WTC11 (cell line): Measurements from ENCODE around the gene IGFBP4. TPM values are rescaled to one million over a fixed set of nuclear protein-coding genes. Genes with fewer than 3 reads are reported as not detected.

Experiments
- ATAC-seq: fragments of 200-7000 bp; cut with Tn5 transposase; 2 replicates; pipeline ENCODE4 v1.10.0; 2021; ENCODE audit warnings: mild to moderate bottlenecking, moderate library complexity
- CTCF ChIA-PET: fragments of 300-600 bp; sonication (Branson Sonifier 250); formaldehyde crosslinking; loops from one replicate; lab custom pipeline; 2021; ENCODE audit warnings: antibody characterized with exemption; lab: Charles Lee
- POLR2A ChIA-PET: fragments of 350-600 bp; sonication (Branson Sonifier 250); formaldehyde crosslinking; loops from one replicate; lab custom pipeline; 2021; ENCODE audit warnings: antibody characterized with exemption; lab: Charles Lee
- DNase-seq: peaks from one replicate; pipeline ENCODE4 v3.0.0; 2021; ENCODE audit warnings: low spot score
- H3K27ac Mint-ChIP-seq: 2 replicates; pipeline ENCODE4 v1.8.0; 2021; ENCODE audit warnings: mixed read lengths
- H3K27me3 Mint-ChIP-seq: 2 replicates; pipeline ENCODE4 v1.8.0; 2021; ENCODE audit warnings: low read depth, mild to moderate bottlenecking, moderate library complexity, mixed read lengths
- H3K36me3 Mint-ChIP-seq: 2 replicates; pipeline ENCODE4 v1.8.0; 2021; ENCODE audit warnings: mixed read lengths
- H3K4me1 Mint-ChIP-seq: 2 replicates; pipeline ENCODE4 v1.8.0; 2022; ENCODE audit warnings: mixed read lengths
- H3K4me3 Mint-ChIP-seq: 2 replicates; pipeline ENCODE4 v1.8.0; 2021; ENCODE audit warnings: mild to moderate bottlenecking, moderate library complexity, mixed read lengths
- H3K9me3 Mint-ChIP-seq: 2 replicates; pipeline ENCODE4 v1.8.0; 2021; ENCODE audit warnings: mixed read lengths
- E2F5 ChIP-seq: sonication (generic); formaldehyde crosslinking; IDR thresholded peaks from 2 replicates; pipeline ENCODE4 v1.8.1; 2022; ENCODE audit warnings: mild to moderate bottlenecking, moderate library complexity, missing genetic modification reagents
- ERG ChIP-seq: fragments of 250-450 bp; sonication (Bioruptor Pico); IDR thresholded peaks from 2 replicates; pipeline ENCODE4 v1.8.0; 2021; ENCODE audit warnings: mild to moderate bottlenecking
- MAX ChIP-seq: sonication (generic); formaldehyde crosslinking; IDR thresholded peaks from 2 replicates; pipeline ENCODE4 v1.8.0; 2022; ENCODE audit warnings: mild to moderate bottlenecking, missing genetic modification reagents
- MLX ChIP-seq: sonication (generic); formaldehyde crosslinking; IDR thresholded peaks from 2 replicates; pipeline ENCODE4 v1.8.1; 2023; ENCODE audit warnings: mild to moderate bottlenecking, missing genetic modification reagents, moderate library complexity
- NFE2L1 ChIP-seq: sonication (generic); formaldehyde crosslinking; IDR thresholded peaks from 2 replicates; pipeline ENCODE4 v1.8.1; 2023; ENCODE audit warnings: missing genetic modification reagents
- NR2C2 ChIP-seq: sonication (generic); formaldehyde crosslinking; IDR thresholded peaks from 2 replicates; pipeline ENCODE4 v1.8.0; 2022; ENCODE audit warnings: mild to moderate bottlenecking, missing genetic modification reagents
- OVOL2 ChIP-seq: fragments of 250-450 bp; sonication (Bioruptor Pico); IDR thresholded peaks from 2 replicates; pipeline ENCODE4 v1.9.0; 2021; ENCODE audit warnings: mild to moderate bottlenecking, borderline replicate concordance
- SMAD3 ChIP-seq: sonication (generic); formaldehyde crosslinking; IDR thresholded peaks from 2 replicates; pipeline ENCODE4 v1.8.0; 2022; ENCODE audit warnings: missing genetic modification reagents, mild to moderate bottlenecking, borderline replicate concordance
- SP1 ChIP-seq: sonication (generic); formaldehyde crosslinking; conservative IDR thresholded peaks from 2 replicates; pipeline ENCODE4 v1.8.1; 2022; ENCODE audit warnings: missing genetic modification reagents
- TEAD1 ChIP-seq: sonication (generic); formaldehyde crosslinking; IDR thresholded peaks from 2 replicates; pipeline ENCODE4 v1.8.0; 2022; ENCODE audit warnings: mild to moderate bottlenecking, missing genetic modification reagents
- TEAD4 ChIP-seq: sonication (generic); formaldehyde crosslinking; IDR thresholded peaks from 2 replicates; pipeline ENCODE4 v1.8.0; 2022; ENCODE audit warnings: mild to moderate bottlenecking, missing genetic modification reagents
- USF2 ChIP-seq: sonication (generic); formaldehyde crosslinking; IDR thresholded peaks from 2 replicates; pipeline ENCODE4 v1.8.1; 2023; ENCODE audit warnings: mild to moderate bottlenecking, missing genetic modification reagents, moderate library complexity
- ZNF232 ChIP-seq: sonication (generic); formaldehyde crosslinking; IDR thresholded peaks from 2 replicates; pipeline ENCODE4 v1.8.0; 2022; ENCODE audit warnings: mild to moderate bottlenecking, missing genetic modification reagents
- ZNF281 ChIP-seq: sonication (generic); formaldehyde crosslinking; IDR thresholded peaks from 2 replicates; pipeline ENCODE4 v1.8.0; 2023; ENCODE audit warnings: mild to moderate bottlenecking, missing genetic modification reagents
- ZNF423 ChIP-seq: fragments of 250-450 bp; sonication (Bioruptor Pico); IDR thresholded peaks from 2 replicates; pipeline ENCODE4 v2.1.2; 2022; ENCODE audit warnings: mild to moderate bottlenecking, moderate library complexity
- total RNA-seq: library from RNA; stranded (reverse); gene quantifications from 3 replicates; pipeline ENCODE4 v1.2.3, GENCODE V29; 2021

IGFBP4 gene
- total RNA-seq, 1 experiment from 2014 or later = 172 TPM

GRCh38 chr17:40469805-40470675 lies 26.8 kb downstream of the IGFBP4 start (continued):
- TF ChIP-seq MLX (CRISPR knock-in tag) = no peak
- TF ChIP-seq USF2 (CRISPR knock-in tag) = no peak
- no peak for TF ChIP-seq E2F5 (CRISPR knock-in tag)
- TF ChIP-seq TEAD4 = no peak
- TF ChIP-seq NR2C2 = no peak

- POLR2A ChIA-PET = interaction anchor here (0.6 kb wide), 1 partner anchor 15 kb away, joined by 3 read pairs; no protein-coding TSS in a partner anchor
- ATAC-seq = no peak; the same call in 1 of the 2 replicates
- TF ChIP-seq MAX (0 out of 2 replicates have a peak, but pooled peaks have one; percentile 29), E2F5 (CRISPR knock-in tag) (no peak)
- CTCF ChIA-PET = interaction anchor here (0.5 to 10.1 kb wide), 8 partner anchors 8 to 1266 kb away, joined by 3 to 293 read pairs (median 4); partner anchors contain the start of gene IGFBP4
- Mint-ChIP-seq H3K4me3 (no peak overlapping the region), H3K4me1 (peaks cover 40% of the 10 kb centered on the region), H3K36me3 (peaks cover 20% of the 10 kb centered on the region), H3K27me3 (peaks cover 6% of the 10 kb centered on the region), H3K9me3 (peaks cover 15% of the 10 kb centered on the region), H3K27ac (peak overlapping the region; percentile 67)
- no peak for DNase-seq
These were observed 27.9 kb downstream of the IGFBP4 start for GRCh38 chr17:40470932-40471828.

GRCh38 chr17:40471846-40472732 lies 28.8 kb downstream of the IGFBP4 start:
- Mint-ChIP-seq H3K9me3 (peaks cover 15% of the 10 kb centered on the region), H3K27me3 (peaks cover 6% of the 10 kb centered on the region), H3K27ac (0 out of 2 replicates have a peak overlapping the region, but pooled peaks have one; percentile 67), H3K4me1 (peaks cover 33% of the 10 kb centered on the region), H3K4me3 (no peak overlapping the region), H3K36me3 (peaks cover 20% of the 10 kb centered on the region)
- ChIA-PET CTCF (interaction anchor here (0.7 to 10.1 kb wide), 9 partner anchors 9 to 1667 kb away, joined by 3 to 293 read pairs (median 4); partner anchors contain the start of gene IGFBP4), POLR2A (no interaction called here)
- ATAC-seq = no peak
- no peak for DNase-seq
- TF ChIP-seq ZNF232 (CRISPR knock-in tag) (no peak), OVOL2 (CRISPR knock-in tag) (no peak), TEAD1 (CRISPR knock-in tag) (no peak), ZNF423 (CRISPR knock-in tag) (no peak), ZNF281 (CRISPR knock-in tag) (no peak), ERG (CRISPR knock-in tag) (no peak), SMAD3 (CRISPR knock-in tag) (no peak), SP1 (CRISPR knock-in tag) (no peak), NFE2L1 (CRISPR knock-in tag) (no peak)
